Mesothelial cell of epicardium (in vitro differentiated cells): ENCODE measurements around the gene AGMO. TPM values are rescaled to one million over a fixed set of nuclear protein-coding genes. Genes with fewer than 3 reads are reported as not detected.

Source experiments
- DNase-seq, 2 experiments: peaks; one replicate each; pipeline ENCODE4 v3.0.0; 2021; ENCODE audit warnings: low spot score in 2 of 2; ENCODE audit not compliant: unreplicated experiment in 2 of 2
- H3K27ac Mint-ChIP-seq: 2 replicates; pipeline ENCODE4 v1.8.0; 2021; ENCODE audit warnings: mixed read lengths
- H3K27me3 Mint-ChIP-seq: 2 replicates; pipeline ENCODE4 v1.8.0; 2021; ENCODE audit warnings: low read depth, mixed read lengths
- H3K36me3 Mint-ChIP-seq: 2 replicates; pipeline ENCODE4 v1.8.0; 2021; ENCODE audit warnings: mixed read lengths
- H3K4me1 Mint-ChIP-seq: 2 replicates; pipeline ENCODE4 v1.8.0; 2021; ENCODE audit warnings: mixed read lengths
- H3K4me3 Mint-ChIP-seq: 2 replicates; pipeline ENCODE4 v1.8.0; 2021; ENCODE audit warnings: mild to moderate bottlenecking, moderate library complexity, mixed read lengths
- H3K9me3 Mint-ChIP-seq: 2 replicates; pipeline ENCODE4 v1.8.0; 2021; ENCODE audit warnings: mixed read lengths
- total RNA-seq: library from RNA; stranded (reverse); gene quantifications from 3 replicates; pipeline ENCODE4 v1.2.1, GENCODE V29; 2021
- TF ChIP-seq, protein P1 (sequence below): fragments of 200-600 bp; sonication (generic); IDR thresholded peaks from one replicate; pipeline ENCODE4 v1.5.0; 2021; ENCODE audit warnings: antibody characterized with exemption; ENCODE audit not compliant: unreplicated experiment

Gene AGMO
- total RNA-seq, 1 donor from 2014 or later, result 1.0 TPM

DNA sequence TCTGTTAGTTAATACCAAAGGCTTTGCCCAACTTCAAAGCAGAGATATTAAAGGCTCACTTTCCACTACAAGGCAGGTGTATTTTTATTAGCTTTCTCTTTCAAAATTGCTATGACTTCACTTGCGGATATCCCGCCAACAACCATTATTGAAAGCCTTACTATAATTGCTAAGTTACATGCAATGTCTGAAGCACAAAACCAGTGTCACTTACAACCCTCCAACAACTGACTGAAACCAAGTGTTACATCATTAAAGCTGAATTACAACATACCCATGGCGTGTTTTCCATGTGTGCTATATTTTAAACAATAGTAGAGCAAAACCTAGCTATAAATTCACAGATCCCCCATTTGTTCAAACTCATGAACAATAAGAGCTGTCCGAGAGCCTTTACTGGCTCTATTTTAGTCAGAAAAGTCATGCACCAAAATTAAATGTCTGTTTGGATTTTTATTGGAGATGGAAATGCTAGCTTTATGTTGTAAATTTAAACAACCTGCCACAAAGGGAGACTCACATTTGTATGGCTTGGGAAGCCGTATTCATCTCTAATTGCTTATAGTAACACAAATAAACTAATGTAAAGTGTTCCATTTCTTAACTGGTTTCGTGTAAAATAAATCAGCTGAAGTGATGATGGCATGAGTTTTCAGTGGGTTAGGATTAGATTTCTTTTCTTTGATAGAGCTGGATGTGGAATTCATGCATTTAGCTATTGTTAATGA, 227.1 kb downstream of the AGMO start:
- TF ChIP-seq, protein P1, sequence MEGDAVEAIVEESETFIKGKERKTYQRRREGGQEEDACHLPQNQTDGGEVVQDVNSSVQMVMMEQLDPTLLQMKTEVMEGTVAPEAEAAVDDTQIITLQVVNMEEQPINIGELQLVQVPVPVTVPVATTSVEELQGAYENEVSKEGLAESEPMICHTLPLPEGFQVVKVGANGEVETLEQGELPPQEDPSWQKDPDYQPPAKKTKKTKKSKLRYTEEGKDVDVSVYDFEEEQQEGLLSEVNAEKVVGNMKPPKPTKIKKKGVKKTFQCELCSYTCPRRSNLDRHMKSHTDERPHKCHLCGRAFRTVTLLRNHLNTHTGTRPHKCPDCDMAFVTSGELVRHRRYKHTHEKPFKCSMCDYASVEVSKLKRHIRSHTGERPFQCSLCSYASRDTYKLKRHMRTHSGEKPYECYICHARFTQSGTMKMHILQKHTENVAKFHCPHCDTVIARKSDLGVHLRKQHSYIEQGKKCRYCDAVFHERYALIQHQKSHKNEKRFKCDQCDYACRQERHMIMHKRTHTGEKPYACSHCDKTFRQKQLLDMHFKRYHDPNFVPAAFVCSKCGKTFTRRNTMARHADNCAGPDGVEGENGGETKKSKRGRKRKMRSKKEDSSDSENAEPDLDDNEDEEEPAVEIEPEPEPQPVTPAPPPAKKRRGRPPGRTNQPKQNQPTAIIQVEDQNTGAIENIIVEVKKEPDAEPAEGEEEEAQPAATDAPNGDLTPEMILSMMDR, result no peak
- Mint-ChIP-seq H3K27me3 (no peaks in the 10 kb centered on the region), H3K4me3 (no peak overlapping the region), H3K27ac (no peak overlapping the region), H3K9me3 (peaks cover 10% of the 10 kb centered on the region), H3K36me3 (peaks cover 2% of the 10 kb centered on the region), H3K4me1 (peaks cover 25% of the 10 kb centered on the region)
- DNase-seq, result no peak

DNA sequence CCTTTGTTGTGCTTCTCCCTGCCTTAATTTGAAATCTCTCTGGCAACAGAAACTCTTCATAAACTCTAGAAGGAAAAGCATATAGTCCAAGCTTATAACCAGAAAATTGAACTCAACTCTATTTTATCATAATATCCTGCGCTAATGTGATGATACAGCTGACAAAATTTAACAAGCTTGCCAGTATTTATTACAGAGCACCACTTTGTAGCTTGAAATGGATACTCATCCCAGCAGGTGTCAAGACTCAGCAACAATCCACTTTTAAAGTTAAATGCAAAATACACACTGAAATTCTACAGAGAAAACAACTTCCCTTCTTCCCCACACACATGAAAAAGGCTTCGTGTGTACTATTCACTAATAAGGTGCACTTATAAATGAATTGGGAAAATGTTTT, 228.9 kb downstream of the AGMO start:
- no peak overlapping the region for H3K4me3 Mint-ChIP-seq
- H3K27me3 Mint-ChIP-seq, result no peaks in the 10 kb centered on the region
- no peak overlapping the region for H3K27ac Mint-ChIP-seq
- H3K36me3 Mint-ChIP-seq, result no peaks in the 10 kb centered on the region
- peaks cover 25% of the 10 kb centered on the region for H3K4me1 Mint-ChIP-seq
- DNase-seq, result no peak
- TF ChIP-seq, protein P1, result no peak
- no peaks in the 10 kb centered on the region for H3K9me3 Mint-ChIP-seq

DNA sequence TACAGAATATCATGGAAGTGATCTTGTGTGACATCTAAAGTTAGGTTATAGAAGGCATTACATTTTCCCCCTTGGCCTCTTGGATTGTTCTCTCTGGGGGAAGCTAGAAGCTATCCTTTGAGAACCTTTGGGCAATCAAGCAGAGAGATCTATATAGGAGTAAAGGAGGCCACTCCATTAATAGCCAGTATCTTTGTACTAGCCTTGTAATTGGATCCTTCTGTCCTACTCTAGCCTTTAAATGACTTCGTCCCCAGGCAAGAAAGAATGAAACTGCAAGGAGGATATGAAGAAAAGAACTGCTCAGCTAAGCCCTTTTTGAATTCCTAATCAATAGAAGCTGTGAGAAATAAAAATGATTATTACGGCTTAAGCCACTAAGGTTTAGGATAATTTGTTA, 230.9 kb downstream of the AGMO start:
- H3K4me1 Mint-ChIP-seq, result peaks cover 25% of the 10 kb centered on the region
- TF ChIP-seq, protein P1, result no peak
- H3K9me3 Mint-ChIP-seq, result no peaks in the 10 kb centered on the region
- no peaks in the 10 kb centered on the region for H3K36me3 Mint-ChIP-seq
- no peak overlapping the region for H3K4me3 Mint-ChIP-seq
- H3K27ac Mint-ChIP-seq, result peak overlapping the region; percentile 67
- DNase-seq, result no peak
- no peaks in the 10 kb centered on the region for H3K27me3 Mint-ChIP-seq

DNA sequence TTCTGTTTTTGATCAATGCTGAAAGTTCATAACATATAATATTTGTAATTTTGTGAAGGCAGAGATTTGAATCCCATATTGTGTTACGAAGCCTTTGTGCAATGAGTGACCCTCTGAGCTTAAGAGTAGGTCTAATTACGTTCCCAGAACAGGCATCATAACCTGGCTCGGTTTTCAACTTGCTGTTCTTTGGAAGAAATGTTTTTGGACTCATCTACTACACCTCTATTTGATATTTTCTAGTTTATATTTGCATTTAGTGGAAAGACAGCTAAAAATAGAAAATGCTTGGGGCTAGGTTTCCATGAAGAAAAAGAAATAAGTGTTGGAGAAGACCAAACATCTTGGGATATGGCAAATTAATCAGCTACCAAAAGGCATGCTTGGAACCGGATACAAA, 234.8 kb downstream of the AGMO start:
- Mint-ChIP-seq H3K4me1 (peaks cover 12% of the 10 kb centered on the region), H3K27me3 (no peaks in the 10 kb centered on the region), H3K4me3 (no peak overlapping the region), H3K36me3 (no peaks in the 10 kb centered on the region), H3K27ac (no peak overlapping the region), H3K9me3 (no peaks in the 10 kb centered on the region)
- TF ChIP-seq, protein P1, result no peak
- no peak for DNase-seq

DNA sequence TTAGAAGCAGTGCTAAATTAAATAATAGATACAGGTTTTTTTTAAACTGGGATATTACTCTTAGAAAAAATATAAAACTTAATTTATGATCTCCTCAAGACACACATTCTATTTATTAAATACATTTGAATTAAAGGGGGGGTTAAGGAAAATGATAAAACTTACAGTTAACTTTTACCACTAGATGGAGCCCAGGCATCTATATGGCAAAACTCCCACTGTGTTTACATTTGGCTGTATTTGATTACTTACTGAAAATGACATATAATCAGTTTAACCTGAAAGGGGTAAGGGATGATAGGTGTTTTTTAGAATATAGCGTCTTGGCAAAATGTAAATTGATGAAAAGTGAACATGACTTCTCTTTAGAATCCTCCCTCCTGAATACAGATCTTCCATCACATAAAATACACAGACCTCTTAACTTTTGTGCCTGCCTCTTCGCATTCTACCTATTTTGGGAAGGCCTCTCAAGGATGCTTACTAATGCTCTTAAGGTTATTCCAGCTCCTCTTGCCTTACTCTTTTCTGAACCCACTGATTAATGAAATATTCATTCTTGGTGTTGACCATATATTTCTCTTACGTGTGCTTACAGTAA, 235.7 kb downstream of the AGMO start:
- Mint-ChIP-seq H3K27me3 (no peaks in the 10 kb centered on the region), H3K4me1 (peaks cover 11% of the 10 kb centered on the region), H3K9me3 (no peaks in the 10 kb centered on the region), H3K36me3 (no peaks in the 10 kb centered on the region), H3K27ac (no peak overlapping the region), H3K4me3 (no peak overlapping the region)
- TF ChIP-seq, protein P1, result no peak
- no peak for DNase-seq
